ENCODE results near the gene CABP1. TPM values are rescaled to one million over a fixed set of nuclear protein-coding genes. Genes with fewer than 3 reads are reported as not detected.

CABP1 gene
- total RNA-seq, 1 experiment from 2014 or later: not detected

GRCh38 chr12:120692524-120693033, 52.2 kb downstream of the CABP1 start:
- peak; percentile 78 for DNase-seq (ENCODE audit: low read depth)

- DNase-seq (ENCODE audit: low read depth): no peak
Measured at GRCh38 chr12:120693848-120694247, 53.4 kb downstream of the CABP1 start.

GRCh38 chr12:120696626-120697025, 56.2 kb downstream of the CABP1 start:
- DNase-seq (ENCODE audit: low read depth): no peak

- DNase-seq (ENCODE audit: low read depth): no peak
Measured at GRCh38 chr12:120697344-120697743, 56.9 kb downstream of the CABP1 start.

- DNase-seq (ENCODE audit: low read depth): no peak
Measured at GRCh38 chr12:120698665-120699064, 58.2 kb downstream of the CABP1 start.

GRCh38 chr12:120699553-120699952, 59.1 kb downstream of the CABP1 start:
- no peak for DNase-seq (ENCODE audit: low read depth)

GRCh38 chr12:120700886-120701285, 60.5 kb downstream of the CABP1 start:
- no peak for DNase-seq (ENCODE audit: low read depth)

- no peak for DNase-seq (ENCODE audit: low read depth)
Measured at GRCh38 chr12:120702637-120703036, 62.2 kb downstream of the CABP1 start.

GRCh38 chr12:120703311-120703942, 63.0 kb downstream of the CABP1 start:
- DNase-seq (ENCODE audit: low read depth): no peak

- no peak for DNase-seq (ENCODE audit: low read depth)
Measured at GRCh38 chr12:120705618-120706017, 65.2 kb downstream of the CABP1 start.

GRCh38 chr12:120706029-120706428, 65.6 kb downstream of the CABP1 start:
- no peak for DNase-seq (ENCODE audit: low read depth)

- no peak for DNase-seq (ENCODE audit: low read depth)
Measured at GRCh38 chr12:120708651-120709050, 68.2 kb downstream of the CABP1 start.

GRCh38 chr12:120710031-120710804, 69.8 kb downstream of the CABP1 start, which contains the start of gene UNC119B:
TSS of gene UNC119B (plus strand) at chr12:120710458. CDS start at chr12:120710475, 17 bp downstream.
- DNase-seq (ENCODE audit: low read depth): peak; percentile 61

GRCh38 chr12:120710805-120711296, 70.4 kb downstream of the CABP1 start:
- no peak for DNase-seq (ENCODE audit: low read depth)

- no peak for DNase-seq (ENCODE audit: low read depth)
Measured at GRCh38 chr12:120711411-120711810, 71.0 kb downstream of the CABP1 start.

- no peak for DNase-seq (ENCODE audit: low read depth)
Measured at GRCh38 chr12:120712610-120713009, 72.2 kb downstream of the CABP1 start.

GRCh38 chr12:120713861-120714482, 73.5 kb downstream of the CABP1 start:
- peak; percentile 73 for DNase-seq (ENCODE audit: low read depth)

Other genes starting within 250 kb of the CABP1 start
- 430 and 475 TPM in 2 replicates for gene COX6A1, start 202.5 kb upstream of the CABP1 start, total RNA-seq (2014; rRNA removed; shearing (Covaris generic))
- gene TRIAP1, start 194.2 kb upstream of the CABP1 start, total RNA-seq (2014; rRNA removed; shearing (Covaris generic)): 26.9 and 33.5 TPM in 2 replicates
- gene GATC, start 194.2 kb upstream of the CABP1 start, total RNA-seq (2014; rRNA removed; shearing (Covaris generic)): 17.7 and 17.8 TPM in 2 replicates
- 172 and 194 TPM in 2 replicates for gene SRSF9, start 170.9 kb upstream of the CABP1 start, total RNA-seq (2014; rRNA removed; shearing (Covaris generic))
- 585 and 618 TPM in 2 replicates for gene DYNLL1, start 144.5 kb upstream of the CABP1 start, total RNA-seq (2014; rRNA removed; shearing (Covaris generic))
- gene COQ5, start 111.5 kb upstream of the CABP1 start, total RNA-seq (2014; rRNA removed; shearing (Covaris generic)): 32.3 and 34.1 TPM in 2 replicates
- gene RNF10, start 106.3 kb upstream of the CABP1 start, total RNA-seq (2014; rRNA removed; shearing (Covaris generic)): 60.8 and 74.8 TPM in 2 replicates
- gene POP5, start 59.2 kb upstream of the CABP1 start, total RNA-seq (2014; rRNA removed; shearing (Covaris generic)): 80.9 and 89.1 TPM in 2 replicates
- 80.7 and 87.7 TPM in 2 replicates for gene MLEC, start 46.5 kb downstream of the CABP1 start, total RNA-seq (2014; rRNA removed; shearing (Covaris generic))
- gene UNC119B, start 69.8 kb downstream of the CABP1 start, total RNA-seq (2014; rRNA removed; shearing (Covaris generic)): 10.2 and 10.7 TPM in 2 replicates
- 7.1 and 7.3 TPM in 2 replicates for gene ACADS, start 85.2 kb downstream of the CABP1 start, total RNA-seq (2014; rRNA removed; shearing (Covaris generic))

Measured in RPMI7951 (cell line).